Measurements from ENCODE around the gene SFTPA2. TPM values are rescaled to one million over a fixed set of nuclear protein-coding genes. Genes with fewer than 3 reads are reported as not detected.
"Not testable (repeated sequence)": the region's sequence is repeated elsewhere in the genome, so short reads cannot be mapped to it uniquely, and the experiment has no call there.

Gene SFTPA2
- total RNA-seq, 1 experiment from 2014 or later, result not detected

GRCh38 chr10:79595510-79595909 is 35.3 kb upstream of the SFTPA2 start:
- Histone ChIP-seq H3K27ac (ENCODE audit: low read length) (no peak overlapping the region), H3K9me2 (replicated peaks; ENCODE audit: low read length) (no peaks in the 10 kb centered on the region), H3K27me3 (ENCODE audit: low read length) (no peaks in the 10 kb centered on the region), H3K9me3 (ENCODE audit: low read length) (no peaks in the 10 kb centered on the region), H3K4me1 (ENCODE audit: insufficient read depth, low read length) (no peaks in the 10 kb centered on the region), H3K4me3 (ENCODE audit: low read length) (no peak overlapping the region), H4K20me1 (ENCODE audit: low read length) (no peaks in the 10 kb centered on the region), H3K9ac (ENCODE audit: low read length) (no peak overlapping the region), H3K79me2 (ENCODE audit: low read length) (no peaks in the 10 kb centered on the region), H3K36me3 (ENCODE audit: low read depth, low read length) (no peaks in the 10 kb centered on the region), H2AFZ (ENCODE audit: low read length) (no peak overlapping the region), H3K4me2 (ENCODE audit: low read length) (no peak overlapping the region), H3F3A (ENCODE audit: low read length, unreplicated experiment) (no peaks in the 10 kb centered on the region)
- intact Hi-C loops (cut with micrococcal nuclease), result no loop called here
- TF ChIP-seq, protein P1, sequence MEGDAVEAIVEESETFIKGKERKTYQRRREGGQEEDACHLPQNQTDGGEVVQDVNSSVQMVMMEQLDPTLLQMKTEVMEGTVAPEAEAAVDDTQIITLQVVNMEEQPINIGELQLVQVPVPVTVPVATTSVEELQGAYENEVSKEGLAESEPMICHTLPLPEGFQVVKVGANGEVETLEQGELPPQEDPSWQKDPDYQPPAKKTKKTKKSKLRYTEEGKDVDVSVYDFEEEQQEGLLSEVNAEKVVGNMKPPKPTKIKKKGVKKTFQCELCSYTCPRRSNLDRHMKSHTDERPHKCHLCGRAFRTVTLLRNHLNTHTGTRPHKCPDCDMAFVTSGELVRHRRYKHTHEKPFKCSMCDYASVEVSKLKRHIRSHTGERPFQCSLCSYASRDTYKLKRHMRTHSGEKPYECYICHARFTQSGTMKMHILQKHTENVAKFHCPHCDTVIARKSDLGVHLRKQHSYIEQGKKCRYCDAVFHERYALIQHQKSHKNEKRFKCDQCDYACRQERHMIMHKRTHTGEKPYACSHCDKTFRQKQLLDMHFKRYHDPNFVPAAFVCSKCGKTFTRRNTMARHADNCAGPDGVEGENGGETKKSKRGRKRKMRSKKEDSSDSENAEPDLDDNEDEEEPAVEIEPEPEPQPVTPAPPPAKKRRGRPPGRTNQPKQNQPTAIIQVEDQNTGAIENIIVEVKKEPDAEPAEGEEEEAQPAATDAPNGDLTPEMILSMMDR (conservative IDR thresholded peaks at IDR 0.05; ENCODE audit: low read depth, low read length), result no peak
- TF ChIP-seq EZH2 (IDR thresholded peaks at IDR 0.05; ENCODE audit: low read length, unreplicated experiment) (no peak), EZH2phosphoT487 (IDR thresholded peaks at IDR 0.05; ENCODE audit: borderline replicate concordance, low read length) (no peak)
- CTCF ChIA-PET, result no interaction called here
- no TSS peak for BruUV-seq (replicated peaks)
- POLR2A ChIA-PET (ENCODE audit: unreplicated experiment), result no interaction called here
- DNase-seq (no peak), ATAC-seq (no peak)

GRCh38 chr10:79594565-79594964 is 34.4 kb upstream of the SFTPA2 start:
- H2AFZ ChIP-seq (ENCODE audit: low read length); H3K27me3 ChIP-seq (ENCODE audit: low read length); H3F3A ChIP-seq (ENCODE audit: low read length, unreplicated experiment); H3K36me3 ChIP-seq (ENCODE audit: low read depth, low read length); H4K20me1 ChIP-seq (ENCODE audit: low read length); H3K9ac ChIP-seq (ENCODE audit: low read length); BruUV-seq (replicated peaks); CTCF ChIA-PET; ATAC-seq; POLR2A ChIA-PET (ENCODE audit: unreplicated experiment); H3K9me2 ChIP-seq (replicated peaks; ENCODE audit: low read length); H3K27ac ChIP-seq (ENCODE audit: low read length); DNase-seq; H3K79me2 ChIP-seq (ENCODE audit: low read length); H3K4me3 ChIP-seq (ENCODE audit: low read length); intact Hi-C loops (cut with micrococcal nuclease); H3K4me2 ChIP-seq (ENCODE audit: low read length); H3K4me1 ChIP-seq (ENCODE audit: insufficient read depth, low read length); H3K9me3 ChIP-seq (ENCODE audit: low read length): not testable (repeated sequence)

DNA sequence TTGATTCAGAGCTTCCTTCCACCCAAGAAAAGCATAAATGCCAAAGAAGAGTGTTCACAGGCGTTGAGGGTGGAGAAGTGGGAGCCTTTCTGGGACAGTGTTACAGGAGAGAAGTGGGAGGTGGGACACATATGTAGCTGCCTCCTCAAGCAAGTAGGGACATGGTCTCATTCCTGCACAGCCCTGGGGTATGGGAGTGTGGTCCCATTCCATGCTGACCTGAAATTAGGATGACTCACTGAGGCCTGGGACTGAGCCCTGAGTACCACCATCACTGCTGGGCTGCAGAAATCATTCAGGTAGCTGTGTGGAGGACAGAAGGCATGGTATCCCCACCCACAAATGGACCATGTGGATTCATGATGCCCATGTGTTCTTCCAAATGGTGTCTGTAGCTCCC is 33.2 kb upstream of the SFTPA2 start:
- POLR2A ChIA-PET (ENCODE audit: unreplicated experiment), result no interaction called here
- H3K36me3 ChIP-seq (ENCODE audit: low read depth, low read length), result no peaks in the 10 kb centered on the region

More for the DNA sequence above, 33.2 kb upstream of the SFTPA2 start:
- H3K9me2 ChIP-seq (replicated peaks; ENCODE audit: low read length), result no peaks in the 10 kb centered on the region
- ATAC-seq (no peak), DNase-seq (no peak)
- H3F3A ChIP-seq (ENCODE audit: low read length, unreplicated experiment), result no peaks in the 10 kb centered on the region
- CTCF ChIA-PET, result no interaction called here
- no peaks in the 10 kb centered on the region for H3K9me3 ChIP-seq (ENCODE audit: low read length)
- no peak overlapping the region for H3K9ac ChIP-seq (ENCODE audit: low read length)
- no TSS peak for BruUV-seq (replicated peaks)
- TF ChIP-seq EZH2 (IDR thresholded peaks at IDR 0.05; ENCODE audit: low read length, unreplicated experiment) (no peak), EZH2phosphoT487 (IDR thresholded peaks at IDR 0.05; ENCODE audit: borderline replicate concordance, low read length) (no peak)
- TF ChIP-seq, protein P1 (conservative IDR thresholded peaks at IDR 0.05; ENCODE audit: low read depth, low read length), result no peak
- intact Hi-C loops (cut with micrococcal nuclease), result no loop called here
- no peaks in the 10 kb centered on the region for H3K4me1 ChIP-seq (ENCODE audit: insufficient read depth, low read length)
- H2AFZ ChIP-seq (ENCODE audit: low read length), result no peak overlapping the region
- no peaks in the 10 kb centered on the region for H3K79me2 ChIP-seq (ENCODE audit: low read length)
- no peak overlapping the region for H3K4me2 ChIP-seq (ENCODE audit: low read length)
- no peaks in the 10 kb centered on the region for H4K20me1 ChIP-seq (ENCODE audit: low read length)
- H3K27ac ChIP-seq (ENCODE audit: low read length), result no peak overlapping the region
- no peak overlapping the region for H3K4me3 ChIP-seq (ENCODE audit: low read length)
- no peaks in the 10 kb centered on the region for H3K27me3 ChIP-seq (ENCODE audit: low read length)
